Measurements from ENCODE around the gene APH1B. TPM values are rescaled to one million over a fixed set of nuclear protein-coding genes. Genes with fewer than 3 reads are reported as not detected.

The APH1B gene
- total RNA-seq, 1 experiment from 2014 or later: 20.9 TPM

DNA sequence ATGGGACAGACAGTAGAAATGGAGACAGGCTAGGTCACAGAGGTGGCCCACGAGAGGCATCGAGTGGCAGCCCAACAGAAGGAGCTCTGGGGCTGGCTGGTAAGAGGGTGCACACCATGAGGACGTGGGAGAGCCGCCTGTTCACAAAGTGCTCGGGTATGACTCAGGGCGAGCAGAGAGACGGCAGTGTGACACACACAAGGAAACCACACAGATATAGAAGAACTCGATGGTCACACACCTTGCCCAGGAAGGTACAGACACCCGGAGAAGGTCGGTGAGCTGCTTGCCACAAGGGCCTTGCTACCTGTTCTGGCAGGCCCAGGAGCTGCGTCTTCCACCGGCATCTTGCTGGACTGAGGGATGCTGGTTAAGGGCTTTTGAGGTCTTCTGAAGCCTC is 54.1 kb downstream of the APH1B start:
- WGBS (ENCODE audit: extremely low coverage, insufficient read length, low lambda C conversion rate): no CpG with 5 or more reads among the region's 12 CpGs

More for the DNA sequence above, 54.1 kb downstream of the APH1B start:
- no peak overlapping the region for H4K5ac ChIP-seq (ENCODE audit: insufficient read length, low read depth, low read length)
- H2BK12ac ChIP-seq (ENCODE audit: insufficient read length, low read depth, low read length): no peak overlapping the region
- no peak overlapping the region for H4K91ac ChIP-seq (ENCODE audit: insufficient read length, low read depth, low read length)
- H2AFZ ChIP-seq (ENCODE audit: low read length): no peak overlapping the region
- H3K23me2 ChIP-seq (ENCODE audit: insufficient read length, low read depth, low read length, poor library complexity, severe bottlenecking): no peaks in the 10 kb centered on the region
- no peak overlapping the region for H3K9ac ChIP-seq (ENCODE audit: extremely low read depth, insufficient read length, low read length)
- H3K4ac ChIP-seq (ENCODE audit: low read depth, low read length): no peak overlapping the region
- H3K9me3 ChIP-seq (ENCODE audit: control insufficient read depth, low read depth, low read length): no peaks in the 10 kb centered on the region
- H3K4me3 Mint-ChIP-seq: no peak overlapping the region
- no peak overlapping the region for H2BK20ac ChIP-seq (ENCODE audit: low read depth, low read length, poor library complexity, severe bottlenecking)
- no peak overlapping the region for H3T11ph ChIP-seq (ENCODE audit: low read length)
- no peaks in the 10 kb centered on the region for H4K20me1 ChIP-seq (ENCODE audit: control insufficient read depth, insufficient read depth, insufficient read length)
- H3K79me2 ChIP-seq (ENCODE audit: insufficient read depth, low read length): no peaks in the 10 kb centered on the region
- no peak overlapping the region for H2BK5ac ChIP-seq (ENCODE audit: insufficient read length, low read length)
- no peak overlapping the region for H3K27ac Mint-ChIP-seq
- H3K36me3 Mint-ChIP-seq (ENCODE audit: insufficient read depth in 1 of 3, low read depth in 3 of 3): no peaks in the 10 kb centered on the region
- 0 out of 4 replicates have a peak, but pooled peaks cover 0 to 2% of the 10 kb centered on the region in 2 experiments for H3K4me1 Mint-ChIP-seq
- H3K14ac ChIP-seq (ENCODE audit: insufficient read depth, low read length): no peak overlapping the region
- no peaks in the 10 kb centered on the region for H3K4me1 ChIP-seq (ENCODE audit: insufficient read depth, low read length)
- 0 out of 2 replicates have a peak, but pooled peaks cover 2% of the 10 kb centered on the region for H3K27me3 Mint-ChIP-seq (ENCODE audit: low read depth)
- DNase-seq: no peak
- TF ChIP-seq, protein P1, sequence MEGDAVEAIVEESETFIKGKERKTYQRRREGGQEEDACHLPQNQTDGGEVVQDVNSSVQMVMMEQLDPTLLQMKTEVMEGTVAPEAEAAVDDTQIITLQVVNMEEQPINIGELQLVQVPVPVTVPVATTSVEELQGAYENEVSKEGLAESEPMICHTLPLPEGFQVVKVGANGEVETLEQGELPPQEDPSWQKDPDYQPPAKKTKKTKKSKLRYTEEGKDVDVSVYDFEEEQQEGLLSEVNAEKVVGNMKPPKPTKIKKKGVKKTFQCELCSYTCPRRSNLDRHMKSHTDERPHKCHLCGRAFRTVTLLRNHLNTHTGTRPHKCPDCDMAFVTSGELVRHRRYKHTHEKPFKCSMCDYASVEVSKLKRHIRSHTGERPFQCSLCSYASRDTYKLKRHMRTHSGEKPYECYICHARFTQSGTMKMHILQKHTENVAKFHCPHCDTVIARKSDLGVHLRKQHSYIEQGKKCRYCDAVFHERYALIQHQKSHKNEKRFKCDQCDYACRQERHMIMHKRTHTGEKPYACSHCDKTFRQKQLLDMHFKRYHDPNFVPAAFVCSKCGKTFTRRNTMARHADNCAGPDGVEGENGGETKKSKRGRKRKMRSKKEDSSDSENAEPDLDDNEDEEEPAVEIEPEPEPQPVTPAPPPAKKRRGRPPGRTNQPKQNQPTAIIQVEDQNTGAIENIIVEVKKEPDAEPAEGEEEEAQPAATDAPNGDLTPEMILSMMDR (conservative IDR thresholded peaks at IDR 0.05): no peak
- no peak overlapping the region for H2BK15ac ChIP-seq (ENCODE audit: low read depth, low read length)
- H2AK5ac ChIP-seq (ENCODE audit: insufficient read length, low read length): no peak overlapping the region
- no peak overlapping the region for H3K23ac ChIP-seq (ENCODE audit: insufficient read length, low read depth, low read length)
- H3K9me3 Mint-ChIP-seq: no peaks in the 10 kb centered on the region
- H3K79me1 ChIP-seq (ENCODE audit: insufficient read depth, low read depth, low read length, poor library complexity, severe bottlenecking): no peaks in the 10 kb centered on the region
- no peak overlapping the region for H3K18ac ChIP-seq (ENCODE audit: insufficient read length, low read depth, low read length)
- no peak overlapping the region for H4K8ac ChIP-seq (replicated peaks; ENCODE audit: insufficient read length, low read depth, low read length)
- H3K27ac ChIP-seq (ENCODE audit: insufficient read length, low read depth, low read length): no peak overlapping the region
- H3K4me2 ChIP-seq (ENCODE audit: insufficient read depth, insufficient read length, low read length): no peak overlapping the region
- no peak overlapping the region for H2BK120ac ChIP-seq (ENCODE audit: low read depth, low read length, poor library complexity, severe bottlenecking)
- H3K27me3 ChIP-seq (ENCODE audit: insufficient read depth, low read length): no peaks in the 10 kb centered on the region
- no peak overlapping the region for H3K56ac ChIP-seq (ENCODE audit: insufficient read length, low read depth, low read length)
